GM18517 (cell line): Measurements from ENCODE around the gene ELAVL1.
"Not testable (repeated sequence)": the region's sequence is repeated elsewhere in the genome, so short reads cannot be mapped to it uniquely, and the experiment has no call there.

Experiments
- ATAC-seq: cut with Tn5 transposase; IDR thresholded peaks from one replicate; pipeline ENCODE4 v1.9.1; 2021; ENCODE audit warnings: mild to moderate bottlenecking, moderate library complexity; ENCODE audit not compliant: unreplicated experiment

Gene ELAVL1

GRCh38 chr19:7943444-7944176, 61.8 kb downstream of the ELAVL1 start, which contains the start of gene TIMM44:
TIMM44 (minus strand) TSS chr19:7943666; CDS start chr19:7943651, 15 bp downstream.
- peak; percentile 92 for ATAC-seq

- no peak for ATAC-seq
These were observed 62.4 kb downstream of the ELAVL1 start for GRCh38 chr19:7942981-7943443.

- ATAC-seq: no peak
These were observed 63.4 kb downstream of the ELAVL1 start for GRCh38 chr19:7941895-7942596.

GRCh38 chr19:7940841-7941240, 64.6 kb downstream of the ELAVL1 start:
- no peak for ATAC-seq

GRCh38 chr19:7934766-7935165, 70.7 kb downstream of the ELAVL1 start:
- ATAC-seq: no peak

GRCh38 chr19:7933828-7934725, 71.4 kb downstream of the ELAVL1 start:
- ATAC-seq: no peak

- no peak for ATAC-seq
These were observed 72.0 kb downstream of the ELAVL1 start for GRCh38 chr19:7933411-7933810.

- ATAC-seq: no peak
These were observed 72.5 kb downstream of the ELAVL1 start for GRCh38 chr19:7932930-7933300.

- ATAC-seq: no peak
These were observed 73.0 kb downstream of the ELAVL1 start for GRCh38 chr19:7932276-7932929.

- no peak for ATAC-seq
These were observed 74.0 kb downstream of the ELAVL1 start for GRCh38 chr19:7931221-7932061.

GRCh38 chr19:7930765-7931164, 74.7 kb downstream of the ELAVL1 start:
- ATAC-seq: no peak

- not testable (repeated sequence) for ATAC-seq
These were observed 75.4 kb downstream of the ELAVL1 start for GRCh38 chr19:7930030-7930429.

GRCh38 chr19:7928741-7929701, 76.4 kb downstream of the ELAVL1 start:
- no peak for ATAC-seq

GRCh38 chr19:7928334-7928706, 77.1 kb downstream of the ELAVL1 start:
- no peak for ATAC-seq

- ATAC-seq: no peak
These were observed 77.7 kb downstream of the ELAVL1 start for GRCh38 chr19:7927605-7928333.

GRCh38 chr19:7926727-7927604, 78.5 kb downstream of the ELAVL1 start:
- no peak for ATAC-seq
